ENCODE results near the gene PDLIM1. TPM values are rescaled to one million over a fixed set of nuclear protein-coding genes. Genes with fewer than 3 reads are reported as not detected.

Gene PDLIM1
- polyA plus RNA-seq, 1 of the 3 experiments (the other 2 are of a cell fraction): 97.2 TPM

GRCh38 chr10:95247200-95247880, 43.5 kb downstream of the PDLIM1 start:
- peaks cover 11% of the 10 kb centered on the region; the same call in 1 of the 2 replicates for H3K79me2 ChIP-seq (ENCODE audit: insufficient read depth)
- no peak overlapping the region for H3K4me3 ChIP-seq (ENCODE audit: low read depth in 2 of 2, low read length in 1 of 2)
- ChIA-PET CTCF (interaction anchor here (0.6 to 14.1 kb wide), 40 partner anchors 9 to 652 kb away, joined by 3 to 404 read pairs (median 4); no protein-coding TSS in a partner anchor), POLR2A (interaction anchor here (0.6 kb wide), 1 partner anchor 38 kb away, joined by 5 read pairs; no protein-coding TSS in a partner anchor)
- peaks cover 2 to 8% of the 10 kb centered on the region in 2 experiments; a peak in 3 of 4 replicates for H3K4me1 ChIP-seq (ENCODE audit: control insufficient read depth in 1 of 2, insufficient read depth in 2 of 2, low read depth in 1 of 2, low read length in 1 of 2)
- no peaks in the 10 kb centered on the region for H3K9me2 ChIP-seq
- H4K20me1 ChIP-seq (ENCODE audit: insufficient read depth): no peaks in the 10 kb centered on the region
- TF ChIP-seq PBX3 (IDR thresholded peaks at IDR 0.05): peak; percentile 92
- TF ChIP-seq EP300 (IDR thresholded peaks at IDR 0.05; ENCODE audit: borderline replicate concordance in 1 of 2, low read depth in 1 of 2, low read length in 1 of 2): peak in 1 of 2 experiments; percentile 59; a peak in 2 of 4 replicates
- TF ChIP-seq ELF1 (IDR thresholded peaks at IDR 0.05): no peak
- TF ChIP-seq FOSL2 (IDR thresholded peaks at IDR 0.05; ENCODE audit: borderline replicate concordance, low read depth): peak; percentile 65; the same call in 1 of the 2 replicates
- no peak for TF ChIP-seq REST (IDR thresholded peaks at IDR 0.05; ENCODE audit: low read depth, low read length)
- peak; percentile 33; the same call in 1 of the 2 replicates for TF ChIP-seq POLR2AphosphoS5 (IDR thresholded peaks at IDR 0.05; ENCODE audit: low read depth, low read length)
- TF ChIP-seq FOXM1 (IDR thresholded peaks at IDR 0.05; ENCODE audit: low read depth): no peak
- no peak for TF ChIP-seq CHD2 (IDR thresholded peaks at IDR 0.05; ENCODE audit: low read length, partially characterized antibody)
- peak; percentile 43; the same call in 1 of the 2 replicates for TF ChIP-seq SIN3A (IDR thresholded peaks at IDR 0.05; ENCODE audit: borderline replicate concordance, low read depth, low read length)
- TF ChIP-seq RAD21 (IDR thresholded peaks at IDR 0.05; ENCODE audit: low read length): no peak
- TF ChIP-seq NFIC (IDR thresholded peaks at IDR 0.05; ENCODE audit: borderline replicate concordance): peak; percentile 51; the same call in 1 of the 2 replicates
- TF ChIP-seq SMC3 (IDR thresholded peaks at IDR 0.05; ENCODE audit: low read depth, low read length): no peak
- TF ChIP-seq ZBTB33 (IDR thresholded peaks at IDR 0.05; ENCODE audit: borderline replicate concordance, low read depth): peak; percentile 15; the same call in 1 of the 2 replicates
- TF ChIP-seq JUND (IDR thresholded peaks at IDR 0.05): peak; percentile 74
- TF ChIP-seq YY1 (IDR thresholded peaks at IDR 0.05; ENCODE audit: low read depth): no peak
- no peak for TF ChIP-seq EZH2phosphoT487 (IDR thresholded peaks at IDR 0.05; ENCODE audit: borderline replicate concordance, low read depth)
- peak; percentile 98 for TF ChIP-seq MEF2A (IDR thresholded peaks at IDR 0.05; ENCODE audit: borderline replicate concordance, low read depth)
- no peak for TF ChIP-seq IRF3 (IDR thresholded peaks at IDR 0.05; ENCODE audit: low read depth, low read length)
- 0 out of 2 replicates have a peak, but pooled peaks have one; percentile 18 for TF ChIP-seq TAF1 (IDR thresholded peaks at IDR 0.05; ENCODE audit: borderline replicate concordance, low read depth, low read length)
- TF ChIP-seq TEAD4 (IDR thresholded peaks at IDR 0.05; ENCODE audit: borderline replicate concordance, insufficient read depth): peak; percentile 54; the same call in 1 of the 2 replicates
- TF ChIP-seq TCF12 (IDR thresholded peaks at IDR 0.05): peak; percentile 64; the same call in 1 of the 2 replicates
- 0 out of 2 replicates have a peak, but pooled peaks have one; percentile 12 for TF ChIP-seq MAX (IDR thresholded peaks at IDR 0.05; ENCODE audit: low read depth)
- peak overlapping the region; percentile 44 for H3K9ac ChIP-seq
- no peaks in the 10 kb centered on the region for H3K9me3 ChIP-seq
- 36% methylated on average over 6 of the region's 6 CpGs for whole genome bisulfite sequencing (ENCODE audit: low lambda C conversion rate)
- peaks cover 17% of the 10 kb centered on the region for H3F3A ChIP-seq (replicated peaks; ENCODE audit: insufficient read depth)
- peak overlapping the region; percentile 54 for H3K4me2 ChIP-seq
- no peaks in the 10 kb centered on the region for H3K27me3 ChIP-seq (ENCODE audit: insufficient read depth)
- DNase-seq: no peak
- H3K27ac ChIP-seq (ENCODE audit: low read depth in 2 of 2, low read length in 1 of 2): peak overlapping the region; percentile 45 to 84; a peak in 3 of 4 replicates
- H3K36me3 ChIP-seq (replicated peaks in 1 of 2; ENCODE audit: control insufficient read depth in 1 of 2, insufficient read depth in 2 of 2, low read length in 1 of 2): peaks cover 10 to 12% of the 10 kb centered on the region in 2 experiments
- no peak overlapping the region for H2AFZ ChIP-seq (ENCODE audit: low read depth)

Measured in SK-N-SH (cell line).